GM21576 (cell line): ENCODE data around the gene INPPL1.

Source experiments
- ATAC-seq: cut with Tn5 transposase; IDR thresholded peaks from one replicate; pipeline ENCODE4 v1.9.1; 2021; ENCODE audit warnings: mild to moderate bottlenecking, moderate library complexity; ENCODE audit not compliant: unreplicated experiment

Gene INPPL1

GRCh38 chr11:72230764-72231365 is 6.3 kb downstream of the INPPL1 start:
- ATAC-seq, result no peak

GRCh38 chr11:72231396-72232259 is 7.1 kb downstream of the INPPL1 start:
- no peak for ATAC-seq

- ATAC-seq, result no peak
These were observed 7.9 kb downstream of the INPPL1 start for GRCh38 chr11:72232260-72233055.

DNA sequence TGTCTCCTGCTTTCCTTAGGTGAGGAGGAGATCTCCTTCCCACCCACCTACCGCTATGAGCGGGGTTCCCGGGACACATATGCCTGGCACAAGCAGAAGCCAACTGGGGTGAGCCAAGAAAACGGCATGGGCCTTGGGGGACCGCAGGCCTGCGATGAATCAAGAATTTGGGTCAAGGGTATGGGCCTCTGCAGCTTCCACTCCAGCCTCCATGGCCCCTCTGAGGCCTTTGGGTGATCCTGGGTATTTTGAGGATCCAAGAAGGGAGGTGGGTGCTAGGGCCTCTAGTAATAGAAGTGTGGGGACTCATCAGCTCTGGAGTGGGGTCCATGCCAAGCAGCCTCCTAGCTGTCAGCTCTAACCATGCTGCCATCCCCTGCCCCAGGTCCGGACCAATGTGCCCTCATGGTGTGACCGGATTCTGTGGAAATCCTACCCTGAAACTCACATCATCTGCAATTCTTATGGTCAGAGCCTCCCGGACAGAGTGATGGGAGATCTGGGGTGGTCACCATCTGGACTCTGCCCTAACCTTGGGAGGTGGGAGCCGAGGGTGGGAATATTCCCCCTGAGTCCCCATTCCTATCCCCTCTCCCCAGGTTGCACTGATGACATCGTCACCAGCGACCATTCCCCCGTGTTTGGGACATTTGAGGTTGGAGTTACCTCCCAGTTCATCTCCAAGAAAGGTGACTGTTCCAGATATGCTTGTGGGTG is 8.6 kb downstream of the INPPL1 start:
- no peak for ATAC-seq

DNA sequence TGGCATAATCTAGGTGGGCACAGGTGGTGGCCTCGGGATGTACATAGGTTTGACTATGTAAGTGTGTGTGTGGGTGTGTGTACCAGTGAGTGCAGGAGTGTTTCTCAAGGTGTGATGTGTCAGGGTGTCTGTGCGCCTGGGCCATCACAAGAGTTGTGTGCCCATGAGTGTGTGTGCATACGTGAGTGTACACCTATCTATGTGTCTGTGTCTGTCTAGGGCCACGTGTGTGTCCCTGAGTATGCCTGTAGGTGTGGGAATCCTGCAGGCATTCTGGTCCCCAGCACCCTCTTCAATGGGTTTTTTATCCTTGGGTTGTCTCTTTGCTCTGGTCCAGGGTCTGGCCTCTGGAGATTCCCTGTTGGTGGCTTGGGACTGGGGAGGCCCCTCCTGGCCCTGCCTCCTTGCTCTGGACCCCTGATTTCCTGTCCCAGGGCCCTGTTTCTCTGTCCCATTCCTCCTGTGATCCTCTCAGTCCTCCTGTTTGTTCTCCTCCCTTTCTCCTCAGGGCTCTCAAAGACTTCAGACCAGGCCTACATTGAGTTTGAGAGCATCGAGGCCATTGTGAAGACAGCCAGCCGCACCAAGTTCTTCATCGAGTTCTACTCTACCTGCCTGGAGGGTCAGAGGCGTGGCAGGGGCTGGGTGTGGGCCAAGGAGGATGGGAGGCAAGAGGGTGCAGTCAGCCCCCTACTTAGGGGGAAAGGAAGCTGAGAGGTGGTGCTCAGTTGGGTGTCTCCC is 9.4 kb downstream of the INPPL1 start:
- no peak for ATAC-seq

- ATAC-seq, result no peak
These were observed 9.9 kb downstream of the INPPL1 start for GRCh38 chr11:72234514-72234830.

DNA sequence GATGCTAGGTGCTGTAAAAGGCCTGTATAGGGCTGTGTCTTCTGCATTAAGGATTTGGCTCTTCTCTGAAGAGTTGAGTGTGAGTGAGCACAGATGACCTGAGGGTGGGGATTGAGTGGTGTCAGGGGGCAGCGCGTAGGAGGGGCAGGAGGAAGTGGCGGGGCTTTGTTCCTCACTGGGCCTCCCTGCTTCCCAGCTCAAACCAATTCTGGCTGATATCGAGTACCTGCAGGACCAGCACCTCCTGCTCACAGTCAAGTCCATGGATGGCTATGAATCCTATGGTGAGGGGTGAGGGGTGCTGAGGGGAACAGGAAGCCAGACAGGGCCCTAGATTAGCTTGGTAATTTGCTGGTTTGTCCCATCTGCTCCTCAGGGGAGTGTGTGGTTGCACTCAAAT is 10.4 kb downstream of the INPPL1 start:
- ATAC-seq, result no peak

DNA sequence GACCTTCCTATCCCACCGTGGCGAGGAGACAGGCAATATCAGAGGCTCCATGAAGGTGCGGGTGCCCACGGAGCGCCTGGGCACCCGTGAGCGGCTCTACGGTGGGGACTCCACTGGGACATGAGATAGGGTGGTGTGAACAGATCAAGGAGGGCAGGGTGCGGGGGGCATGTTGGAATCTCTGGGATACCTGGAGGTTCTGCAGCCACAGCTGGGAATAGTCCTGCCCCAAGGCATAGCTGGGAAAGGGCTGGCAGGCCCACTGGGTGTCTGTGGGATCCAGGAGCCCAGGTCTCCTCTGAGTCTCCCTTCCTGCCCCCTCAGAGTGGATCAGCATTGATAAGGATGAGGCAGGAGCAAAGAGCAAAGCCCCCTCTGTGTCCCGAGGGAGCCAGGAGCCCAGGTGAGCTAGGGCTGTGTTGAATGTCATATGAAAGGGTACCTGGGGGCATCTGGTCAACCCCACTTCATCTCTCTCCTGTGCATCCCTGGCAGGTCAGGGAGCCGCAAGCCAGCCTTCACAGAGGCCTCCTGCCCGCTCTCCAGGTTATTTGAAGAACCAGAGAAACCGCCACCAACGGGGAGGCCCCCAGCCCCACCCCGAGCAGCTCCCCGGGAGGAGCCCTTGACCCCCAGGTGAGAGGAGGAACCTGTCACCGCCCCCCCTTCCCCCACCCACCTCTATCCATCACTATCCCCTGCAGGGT is 10.9 kb downstream of the INPPL1 start:
- ATAC-seq, result no peak

- ATAC-seq, result no peak
These were observed 11.6 kb downstream of the INPPL1 start for GRCh38 chr11:72236083-72236697.

DNA sequence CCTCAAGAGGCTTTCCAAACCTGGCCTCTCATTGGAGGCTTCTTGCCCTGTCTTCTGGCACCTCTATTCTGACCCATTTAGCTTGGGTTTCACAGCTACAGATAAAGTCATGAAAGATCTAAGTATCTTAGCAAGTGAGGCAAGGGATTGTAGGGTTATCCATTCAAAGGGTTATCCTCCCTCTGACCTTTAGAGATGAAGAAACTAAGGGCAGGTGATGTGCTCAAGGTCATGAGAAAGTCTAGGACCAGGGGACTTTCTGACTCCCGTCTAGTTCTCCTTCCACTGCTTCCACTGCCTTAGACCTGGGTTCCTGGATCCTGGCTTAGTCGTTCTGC is 12.2 kb downstream of the INPPL1 start:
- ATAC-seq, result no peak

- no peak for ATAC-seq
These were observed 12.8 kb downstream of the INPPL1 start for GRCh38 chr11:72237112-72237931.

DNA sequence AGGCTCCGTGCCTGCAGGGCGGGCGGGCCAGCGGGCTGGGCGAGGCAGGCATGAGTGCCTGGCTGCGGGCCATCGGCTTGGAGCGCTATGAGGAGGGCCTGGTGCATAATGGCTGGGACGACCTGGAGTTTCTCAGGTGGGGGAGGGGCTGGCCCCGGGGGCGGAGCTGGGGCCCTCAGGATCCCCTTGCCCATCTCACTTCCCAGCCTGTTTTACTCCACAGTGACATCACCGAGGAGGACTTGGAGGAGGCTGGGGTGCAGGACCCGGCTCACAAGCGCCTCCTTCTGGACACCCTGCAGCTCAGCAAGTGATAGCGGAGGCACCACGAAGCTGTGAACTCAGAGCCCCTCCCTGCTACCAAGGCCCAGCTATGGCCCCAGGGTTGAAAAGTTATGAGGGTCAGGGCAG is 13.5 kb downstream of the INPPL1 start:
- no peak for ATAC-seq

- no peak for ATAC-seq
These were observed 14.1 kb downstream of the INPPL1 start for GRCh38 chr11:72238492-72239312.

GRCh38 chr11:72239313-72239848 is 14.8 kb downstream of the INPPL1 start:
- no peak for ATAC-seq

GRCh38 chr11:72239849-72240460 is 15.4 kb downstream of the INPPL1 start:
- no peak for ATAC-seq

- ATAC-seq, result no peak
These were observed 16.1 kb downstream of the INPPL1 start for GRCh38 chr11:72240461-72241290.
